WI38 (cell line): ENCODE data around the gene APRT.
A peak's percentile ranks its signal among the peaks of the same experiment; 100 is the strongest.
"Not testable (repeated sequence)": the region's sequence is repeated elsewhere in the genome, so short reads cannot be mapped to it uniquely, and the experiment has no call there.

Experiments used
- H3K4me3 ChIP-seq: 2 replicates; pipeline ENCODE4 v1.5.1; 2011; ENCODE audit warnings: low read depth, mild to moderate bottlenecking, control low read depth, low read length
- TF ChIP-seq, protein P1 (sequence below): IDR thresholded peaks from 2 replicates; pipeline ENCODE4 v1.5.1; 2012; ENCODE audit warnings: low read depth, mild to moderate bottlenecking, control low read depth, low read length

Gene APRT

DNA sequence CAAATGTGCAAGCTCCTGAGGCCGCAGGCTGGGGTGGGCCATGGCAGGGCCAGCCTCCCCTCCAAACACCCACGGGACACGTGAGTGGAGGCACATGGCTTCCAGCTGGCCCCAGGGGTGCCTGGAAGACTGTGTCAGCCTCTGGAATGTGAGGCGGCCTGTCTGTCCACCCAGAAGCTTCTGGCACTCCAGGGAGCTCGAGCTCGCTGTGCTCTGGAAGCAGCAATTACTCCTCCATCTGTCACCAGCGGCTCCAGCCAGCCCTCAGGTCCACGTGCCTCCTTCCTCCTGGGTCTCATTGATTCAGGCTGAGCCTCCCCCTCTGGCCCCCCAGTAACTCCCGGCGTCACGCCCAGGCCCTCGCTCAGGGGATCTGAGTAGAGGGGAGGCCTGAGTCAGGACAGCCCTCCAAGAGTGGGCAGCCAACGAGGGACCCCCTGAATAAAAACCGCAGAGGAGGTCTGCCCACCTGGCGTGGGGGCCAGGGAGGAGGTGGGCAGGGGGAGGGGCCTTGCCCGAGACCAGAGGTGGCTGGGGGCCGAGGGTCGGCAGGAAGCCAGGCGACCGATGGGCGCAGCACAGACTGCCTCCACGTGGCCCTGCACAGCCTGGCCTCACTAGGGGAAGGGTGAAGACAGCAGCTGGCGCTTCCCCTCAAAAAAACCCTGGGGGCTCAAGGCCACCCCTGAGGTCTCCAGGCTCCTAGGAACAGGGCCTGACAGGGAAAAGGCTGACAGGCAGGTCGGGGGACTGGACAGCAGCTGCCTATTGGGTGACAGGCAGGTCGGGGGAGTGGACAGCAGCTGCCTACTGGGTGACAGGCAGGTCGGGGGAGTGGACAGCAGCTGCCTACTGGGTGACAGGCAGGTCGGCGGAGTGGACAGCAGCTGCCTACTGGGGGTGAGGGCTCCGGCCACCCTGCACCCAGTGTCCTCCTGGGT, 38.6 kb downstream of the APRT start:
- H3K4me3 ChIP-seq: peak overlapping the region; percentile 51
- TF ChIP-seq, protein P1, sequence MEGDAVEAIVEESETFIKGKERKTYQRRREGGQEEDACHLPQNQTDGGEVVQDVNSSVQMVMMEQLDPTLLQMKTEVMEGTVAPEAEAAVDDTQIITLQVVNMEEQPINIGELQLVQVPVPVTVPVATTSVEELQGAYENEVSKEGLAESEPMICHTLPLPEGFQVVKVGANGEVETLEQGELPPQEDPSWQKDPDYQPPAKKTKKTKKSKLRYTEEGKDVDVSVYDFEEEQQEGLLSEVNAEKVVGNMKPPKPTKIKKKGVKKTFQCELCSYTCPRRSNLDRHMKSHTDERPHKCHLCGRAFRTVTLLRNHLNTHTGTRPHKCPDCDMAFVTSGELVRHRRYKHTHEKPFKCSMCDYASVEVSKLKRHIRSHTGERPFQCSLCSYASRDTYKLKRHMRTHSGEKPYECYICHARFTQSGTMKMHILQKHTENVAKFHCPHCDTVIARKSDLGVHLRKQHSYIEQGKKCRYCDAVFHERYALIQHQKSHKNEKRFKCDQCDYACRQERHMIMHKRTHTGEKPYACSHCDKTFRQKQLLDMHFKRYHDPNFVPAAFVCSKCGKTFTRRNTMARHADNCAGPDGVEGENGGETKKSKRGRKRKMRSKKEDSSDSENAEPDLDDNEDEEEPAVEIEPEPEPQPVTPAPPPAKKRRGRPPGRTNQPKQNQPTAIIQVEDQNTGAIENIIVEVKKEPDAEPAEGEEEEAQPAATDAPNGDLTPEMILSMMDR: no peak

DNA sequence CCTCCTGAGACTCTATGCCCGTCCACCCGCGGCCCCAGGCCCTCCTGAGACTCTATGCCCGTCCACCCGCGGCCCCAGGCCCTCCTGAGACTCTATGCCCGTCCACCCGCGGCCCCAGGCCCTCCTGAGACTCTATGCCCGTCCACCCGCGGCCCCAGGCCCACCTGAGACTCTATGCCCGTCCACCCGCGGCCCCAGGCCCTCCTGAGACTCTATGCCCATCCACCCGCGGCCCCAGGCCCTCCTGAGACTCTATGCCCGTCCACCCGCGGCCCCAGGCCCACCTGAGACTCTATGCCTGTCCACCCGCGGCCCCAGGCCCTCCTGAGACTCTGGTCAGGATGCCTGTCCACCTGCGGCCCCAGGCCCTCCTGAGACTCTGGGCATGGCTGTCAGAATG, 39.9 kb downstream of the APRT start:
- not testable (repeated sequence) for H3K4me3 ChIP-seq

DNA sequence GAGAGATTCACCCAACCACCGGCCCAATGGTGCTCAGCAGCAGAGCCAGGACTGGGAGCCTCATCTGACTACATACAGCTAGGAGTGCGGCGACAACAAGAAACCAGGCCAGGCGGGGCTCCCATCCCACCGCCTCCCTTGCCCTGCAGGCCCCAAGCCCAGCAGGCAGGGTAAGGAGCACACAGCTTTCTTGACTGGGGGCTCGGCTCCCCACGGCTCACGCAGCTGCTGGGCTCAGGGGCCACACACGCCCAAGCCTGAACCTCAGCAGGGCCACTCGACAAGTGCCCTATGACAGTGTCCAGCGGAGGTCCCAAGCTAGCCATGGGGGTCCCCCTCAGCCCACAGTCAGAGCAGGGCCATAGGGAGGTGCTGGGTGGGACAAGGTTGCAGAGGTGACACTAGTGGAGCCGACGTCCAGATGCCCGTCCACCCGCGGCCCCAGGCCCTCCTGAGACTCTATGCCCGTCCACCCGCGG, 40.4 kb downstream of the APRT start:
- TF ChIP-seq, protein P1: no peak
- no peak overlapping the region for H3K4me3 ChIP-seq

DNA sequence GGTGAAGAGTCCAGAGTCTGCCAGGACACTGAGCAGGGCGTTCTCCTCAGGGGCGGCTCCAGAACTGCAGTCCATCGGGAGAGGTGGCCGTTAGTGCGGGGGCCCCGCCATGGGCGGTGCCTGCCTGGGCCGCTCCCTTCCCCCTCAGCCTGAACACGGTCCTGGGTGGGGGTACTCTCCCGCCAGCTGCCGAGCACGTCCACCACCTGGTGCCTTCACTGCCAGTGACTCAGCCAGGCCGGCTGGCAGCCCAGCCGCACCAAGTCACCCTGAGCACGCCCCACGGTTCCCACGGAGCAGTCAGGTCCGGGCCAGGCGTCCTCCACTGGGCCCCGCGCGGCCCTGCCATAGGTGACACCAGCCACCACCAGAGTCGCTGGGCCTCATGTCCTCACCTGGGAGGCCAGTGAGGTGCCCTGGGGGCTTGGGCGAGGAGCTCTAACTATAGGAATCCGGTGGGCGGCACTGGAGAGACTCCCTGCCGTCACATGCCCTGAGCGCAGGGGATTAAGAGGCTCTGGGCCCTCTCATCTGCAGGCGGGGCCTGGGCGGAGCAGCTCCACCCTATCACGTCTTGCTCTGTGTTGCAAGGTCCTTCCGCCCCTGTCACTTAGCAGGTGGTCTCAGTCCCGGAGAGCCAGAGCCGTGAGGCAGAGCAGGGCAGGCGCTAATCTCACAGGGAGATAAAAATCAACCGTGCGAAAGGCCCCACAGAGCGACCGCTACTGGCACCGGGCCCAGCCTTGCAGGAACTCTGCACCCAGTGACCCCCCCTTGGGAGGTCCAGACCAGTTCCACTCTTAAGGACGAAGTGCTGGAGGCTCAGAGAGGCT, 41.1 kb downstream of the APRT start:
- TF ChIP-seq, protein P1: no peak
- H3K4me3 ChIP-seq: peak overlapping the region; percentile 20; the same call in 1 of the 2 replicates

DNA sequence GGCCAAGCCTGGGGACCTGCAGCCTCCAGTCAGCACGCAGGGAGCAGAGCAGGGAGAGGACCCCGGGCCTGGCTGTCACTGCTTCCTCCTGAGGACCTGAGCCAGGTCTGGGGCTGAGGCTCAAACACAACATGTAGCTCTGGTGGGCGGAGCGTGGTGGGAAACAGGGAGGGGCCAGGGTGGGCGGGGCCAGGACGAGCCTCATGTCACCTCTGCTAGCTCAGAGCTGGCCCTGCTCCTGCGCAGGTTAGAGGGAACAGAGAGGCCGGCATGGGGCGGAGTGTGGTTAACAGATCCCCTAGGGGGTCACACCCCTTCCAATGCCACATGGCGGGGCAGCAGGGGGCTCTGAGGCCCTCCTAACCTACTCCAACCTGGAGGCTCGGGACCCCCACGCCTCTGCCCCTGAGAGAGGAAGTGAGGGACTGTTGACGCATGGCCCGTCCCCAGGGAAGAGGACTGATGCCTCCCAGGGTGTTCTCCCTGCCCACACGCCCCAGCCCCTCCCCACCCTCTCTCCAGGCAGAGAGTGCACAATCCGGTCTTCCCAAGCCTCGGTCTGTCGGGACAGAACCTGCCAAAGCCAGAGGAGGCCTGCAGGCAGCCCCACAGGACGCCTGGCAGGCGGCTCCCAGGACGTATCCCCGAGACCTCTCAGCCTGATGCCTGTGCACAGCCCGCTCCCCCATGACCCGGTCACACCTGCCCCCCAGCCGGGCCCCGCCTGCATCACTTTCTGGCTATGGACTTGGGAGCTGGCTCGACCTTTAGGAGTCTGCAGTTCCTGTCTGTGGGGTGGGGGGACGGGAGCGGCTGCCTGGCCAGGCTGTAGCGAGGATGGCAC, 41.9 kb downstream of the APRT start:
- peak overlapping the region; percentile 20; the same call in 1 of the 2 replicates for H3K4me3 ChIP-seq
- TF ChIP-seq, protein P1: no peak

DNA sequence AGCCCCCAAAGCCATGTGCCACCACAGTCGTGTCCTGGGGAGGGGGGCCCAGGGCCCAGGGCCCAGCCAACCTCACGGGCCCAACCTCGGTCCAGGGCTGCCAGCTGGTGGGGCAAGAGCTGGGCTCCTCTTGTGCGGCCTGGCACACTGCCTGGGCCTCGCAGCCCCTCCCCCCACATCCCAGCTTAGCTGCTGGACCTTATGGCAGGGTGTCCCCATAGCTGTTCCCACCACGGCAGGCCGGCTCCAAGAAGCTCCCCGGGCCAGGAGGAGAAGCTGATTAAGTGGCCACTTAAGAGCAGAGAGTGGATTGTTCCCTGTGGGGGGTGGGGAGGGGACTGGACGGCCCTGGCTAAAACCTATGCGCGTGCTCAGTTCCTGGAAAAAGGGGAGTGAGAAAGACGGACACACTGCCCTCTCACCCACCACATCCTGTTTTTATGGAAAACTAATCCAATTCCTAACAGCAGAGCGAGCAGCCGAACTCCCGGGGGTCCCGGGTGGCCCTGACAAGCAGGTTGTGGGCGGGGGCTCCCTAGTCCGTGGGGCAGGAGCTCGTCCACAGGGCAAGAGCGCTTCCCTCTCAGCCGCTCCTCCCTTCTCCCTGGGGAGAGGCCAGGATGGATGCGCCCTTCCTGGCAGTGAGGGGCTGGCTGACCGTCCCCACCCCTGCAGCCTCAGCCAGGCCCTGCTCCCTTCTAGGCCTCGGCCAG, 43.5 kb downstream of the APRT start:
- H3K4me3 ChIP-seq: no peak overlapping the region

More for the DNA sequence above, 43.5 kb downstream of the APRT start:
- TF ChIP-seq, protein P1: no peak
